Spleen (tissue), 11 donors: ENCODE measurements around the gene COL16A1. TPM values are rescaled to one million over a fixed set of nuclear protein-coding genes. Genes with fewer than 3 reads are reported as not detected.

ENCODE experiments used
- DNase-seq: peaks from one replicate; pipeline ENCODE4 v3.0.0-alpha.2; 2020
- H3K27ac ChIP-seq, 8 donors: fragments of 200-600 bp; sonication (generic) in 7 of 8; 1 replicate in 4 of 8; 2 replicates in 4 of 8; pipeline versions ENCODE4 v1.5.0 to v1.8.0; 2016 to 2021; ENCODE audit warnings: inconsistent platforms in 4 of 8, mild to moderate bottlenecking in 4 of 8, moderate library complexity in 1 of 8
- H3K27me3 ChIP-seq, 7 donors: fragments of 200-600 bp; sonication (generic) in 6 of 7; replicated peaks in 1 of 7; 1 replicate in 4 of 7; 2 replicates in 3 of 7; pipeline versions ENCODE4 v1.5.0 to v1.8.0; 2016 to 2021; ENCODE audit warnings: inconsistent platforms in 3 of 7, mild to moderate bottlenecking in 1 of 7
- H3K36me3 ChIP-seq, 6 donors: fragments of 200-600 bp; sonication (generic) in 5 of 6; 1 replicate in 4 of 6; 2 replicates in 2 of 6; pipeline versions ENCODE4 v1.5.0 to v1.8.0; 2016 to 2021; ENCODE audit warnings: inconsistent platforms in 2 of 6
- H3K4me1 ChIP-seq, 6 donors: fragments of 200-600 bp; sonication (generic) in 5 of 6; 1 replicate in 3 of 6; 2 replicates in 3 of 6; pipeline versions ENCODE4 v1.5.0 to v1.8.0; 2016 to 2021; ENCODE audit warnings: inconsistent platforms in 3 of 6
- H3K4me3 ChIP-seq, 8 donors: fragments of 200-600 bp; sonication (generic) in 7 of 8; 1 replicate in 4 of 8; 2 replicates in 4 of 8; pipeline versions ENCODE4 v1.5.0 to v1.8.0; 2016 to 2021; ENCODE audit warnings: inconsistent platforms in 4 of 8, mild to moderate bottlenecking in 4 of 8, moderate library complexity in 2 of 8
- H3K9me3 ChIP-seq, 8 donors: fragments of 200-600 bp; sonication (generic) in 7 of 8; 1 replicate in 4 of 8; 2 replicates in 4 of 8; pipeline versions ENCODE4 v1.5.0 to v1.8.0; 2016 to 2021; ENCODE audit warnings: inconsistent platforms in 4 of 8
- CTCF ChIP-seq, 11 experiments: fragments of 200-600 bp in 7 of 11; fragments of 450-650 bp in 4 of 11; sonication (generic) in 4 of 11; IDR thresholded peaks in 8 of 11; conservative IDR thresholded peaks in 3 of 11; 1 replicate in 7 of 11; 2 replicates in 4 of 11; pipeline versions ENCODE4 v1.4.0 to v1.8.0; 2016 to 2021; ENCODE audit warnings: antibody characterized with exemption in 11 of 11, inconsistent platforms in 4 of 11, mild to moderate bottlenecking in 1 of 11
- POLR2A ChIP-seq, 3 donors: fragments of 450-650 bp; IDR thresholded peaks; one replicate each; pipeline ENCODE4 v1.5.1; 2017; ENCODE audit warnings: antibody characterized with exemption in 3 of 3, mild to moderate bottlenecking in 1 of 3
- POLR2AphosphoS5 ChIP-seq, 3 donors: sonication (generic); formaldehyde crosslinking; IDR thresholded peaks; one replicate each; pipeline ENCODE4 v1.5.1; 2017; ENCODE audit warnings: antibody characterized with exemption in 3 of 3
- WGBS, 5 donors: extraction: QIAGEN DNeasy Blood & Tissue Kit in 3 of 5; methylation state at CpG; one replicate each; pipeline versions ENCODE4 v1.1.5 to v1.1.7; 2013 to 2018; 5-methylcytosine and 5-hydroxymethylcytosine counted together
- intact Hi-C: fragments of 100-400 bp; cut with DNase I; formaldehyde crosslinking; loops from one replicate; pipeline ENCODE4 v1.15.0; 2023; ENCODE audit warnings: low total_unique reads
- polyA plus RNA-seq, 3 donors: library from polyadenylated mRNA; stranded (reverse); fragments of 200-250 nt; gene quantifications; one replicate each; pipeline ENCODE4 v1.2.1, GENCODE V29; 2013
- total RNA-seq, 7 donors: library from RNA; depleted of rRNA in 3 of 7; stranded (reverse); fragments of >200 nt in 3 of 7; fragmentation: NEBNext Ultra II Directional in 4 of 7; extraction: Animal tissue kit (Norgen Biotek cat#: 25700) in 4 of 7; gene quantifications; one replicate each; pipeline versions ENCODE4 v1.1.0 to v1.2.1, GENCODE V29; 2016 to 2021
- donor health status: healthy with polysubstance abuse.
- donor health status: DM: no; HTN: no; CAD: no; lungs with moderate emphysema.
- donor health status: DM: no; HTN: no; CAD: no.
- donor health status: Bipolar disorder and iron deficiency.
- donor health status: healthy.
- donor health status: DM: no; HTN: no; CAD: no.
- donor health status: DM: yes; HTN: yes; CAD: no.

The COL16A1 gene
- total and polyA plus RNA-seq, 10 donors, result 4.7 to 25.6 (median 12.5) TPM

GRCh38 chr1:31727195-31727594, 23.4 kb upstream of the COL16A1 start:
- Histone ChIP-seq H3K36me3 (no peaks in the 10 kb centered on the region), H3K4me3 (no peak overlapping the region), H3K27ac (no peak overlapping the region), H3K27me3 (peaks cover 0 to 9% (median 0%) of the 10 kb centered on the region in 7 donors), H3K9me3 (no peaks in the 10 kb centered on the region), H3K4me1 (no peaks in the 10 kb centered on the region)
- no peak for DNase-seq
- 90 to 97% (median 95%) methylated on average over 13 to 14 of the region's 14 CpGs for WGBS, 5 donors
- TF ChIP-seq POLR2AphosphoS5 (IDR thresholded peaks at IDR 0.05) (no peak), POLR2A (IDR thresholded peaks at IDR 0.05) (no peak), CTCF (IDR thresholded peaks at IDR 0.05 in 8 of 11, conservative IDR thresholded peaks at IDR 0.05 in 3 of 11) (no peak)
- intact Hi-C loops, result loop anchor here (10.0 kb wide), 1 partner anchor 48 kb away; no protein-coding TSS in a partner anchor

GRCh38 chr1:31726715-31727114, 22.9 kb upstream of the COL16A1 start:
- H3K27me3 ChIP-seq, result peaks cover 0 to 9% (median 0%) of the 10 kb centered on the region in 7 donors
- no peak overlapping the region for H3K27ac ChIP-seq
- H3K36me3 ChIP-seq, result no peaks in the 10 kb centered on the region
- no peaks in the 10 kb centered on the region for H3K9me3 ChIP-seq
- TF ChIP-seq POLR2AphosphoS5 (IDR thresholded peaks at IDR 0.05) (no peak), CTCF (IDR thresholded peaks at IDR 0.05 in 8 of 11, conservative IDR thresholded peaks at IDR 0.05 in 3 of 11) (no peak), POLR2A (IDR thresholded peaks at IDR 0.05) (no peak)
- 55 to 75% (median 63%) methylated on average over 4 of the region's 4 CpGs for WGBS, 5 donors
- no peaks in the 10 kb centered on the region for H3K4me1 ChIP-seq
- DNase-seq, result no peak
- intact Hi-C loops, result loop anchor here (10.0 kb wide), 1 partner anchor 48 kb away; no protein-coding TSS in a partner anchor
- no peak overlapping the region for H3K4me3 ChIP-seq

- no peak for DNase-seq
- H3K27me3 ChIP-seq, result peaks cover 0 to 15% (median 0%) of the 10 kb centered on the region in 7 donors
- no peak overlapping the region for H3K4me3 ChIP-seq
- H3K27ac ChIP-seq, result no peak overlapping the region
- no peaks in the 10 kb centered on the region for H3K9me3 ChIP-seq
- H3K36me3 ChIP-seq, result no peaks in the 10 kb centered on the region
- no peaks in the 10 kb centered on the region for H3K4me1 ChIP-seq
- no peak for TF ChIP-seq POLR2A (IDR thresholded peaks at IDR 0.05)
- TF ChIP-seq CTCF (IDR thresholded peaks at IDR 0.05 in 8 of 11, conservative IDR thresholded peaks at IDR 0.05 in 3 of 11), result no peak
- TF ChIP-seq POLR2AphosphoS5 (IDR thresholded peaks at IDR 0.05), result no peak
- intact Hi-C loops, result loop anchor here (10.0 kb wide), 1 partner anchor 49 kb away; no protein-coding TSS in a partner anchor
- 73 to 82% (median 77%) methylated on average over 12 of the region's 12 CpGs for WGBS, 5 donors
Measured at GRCh38 chr1:31725777-31726535, 22.1 kb upstream of the COL16A1 start.

- Histone ChIP-seq H3K4me3 (no peak overlapping the region), H3K4me1 (no peaks in the 10 kb centered on the region), H3K27me3 (peaks cover 0 to 21% (median 0%) of the 10 kb centered on the region in 7 donors), H3K36me3 (no peaks in the 10 kb centered on the region), H3K9me3 (no peaks in the 10 kb centered on the region), H3K27ac (no peak overlapping the region)
- intact Hi-C loops, result loop anchor here (10.0 kb wide), 1 partner anchor 50 kb away; no protein-coding TSS in a partner anchor
- 63 to 81% (median 72%) methylated on average over 10 of the region's 10 CpGs for WGBS, 5 donors
- no peak for DNase-seq
- TF ChIP-seq POLR2A (IDR thresholded peaks at IDR 0.05) (no peak), POLR2AphosphoS5 (IDR thresholded peaks at IDR 0.05) (no peak), CTCF (IDR thresholded peaks at IDR 0.05 in 8 of 11, conservative IDR thresholded peaks at IDR 0.05 in 3 of 11) (no peak)
Measured at GRCh38 chr1:31725134-31725533, 21.3 kb upstream of the COL16A1 start.
